ENCODE results near the gene SPNS2. TPM values are rescaled to one million over a fixed set of nuclear protein-coding genes. Genes with fewer than 3 reads are reported as not detected.
A peak's percentile ranks its signal among the peaks of the same experiment; 100 is the strongest.

Gene SPNS2
- total RNA-seq, 1 experiment from 2014 or later, result 0.33 TPM

DNA sequence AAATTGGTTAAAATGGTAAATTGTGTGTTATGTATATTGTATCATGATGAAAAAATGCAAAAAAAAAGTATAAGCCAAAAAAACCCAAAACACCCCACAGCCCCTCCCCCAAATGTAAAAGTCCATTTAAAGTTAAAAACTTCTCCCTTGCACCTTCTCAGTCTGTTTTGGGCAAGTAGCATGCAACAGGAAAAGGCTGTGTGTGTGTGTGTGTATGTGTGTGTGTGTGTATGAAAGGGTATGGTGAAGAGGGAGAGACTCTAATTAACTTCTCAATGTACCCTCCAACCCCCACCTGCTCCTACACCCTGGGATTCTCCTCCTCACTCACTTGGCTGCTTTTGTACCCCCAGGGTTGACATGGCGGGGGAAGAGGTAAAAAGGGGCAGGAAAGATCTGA is 70.9 kb downstream of the SPNS2 start:
- Histone ChIP-seq H4K8ac (replicated peaks; ENCODE audit: insufficient read length, low read depth, low read length) (no peak overlapping the region), H3K79me2 (ENCODE audit: insufficient read depth, low read length) (no peaks in the 10 kb centered on the region), H3K14ac (ENCODE audit: insufficient read depth, low read length) (no peak overlapping the region), H3K27ac (ENCODE audit: insufficient read length, low read depth, low read length) (no peak overlapping the region), H2AK5ac (ENCODE audit: insufficient read length, low read length) (no peak overlapping the region), H2BK12ac (ENCODE audit: insufficient read length, low read depth, low read length) (no peak overlapping the region), H3K23ac (ENCODE audit: insufficient read length, low read depth, low read length) (no peak overlapping the region), H4K91ac (ENCODE audit: insufficient read length, low read depth, low read length) (no peak overlapping the region), H2BK15ac (ENCODE audit: low read depth, low read length) (no peak overlapping the region), H3K4me1 (ENCODE audit: insufficient read depth, low read length) (no peaks in the 10 kb centered on the region), H2BK5ac (ENCODE audit: insufficient read length, low read length) (no peak overlapping the region), H4K20me1 (ENCODE audit: control insufficient read depth, insufficient read depth, insufficient read length) (no peaks in the 10 kb centered on the region), H3T11ph (ENCODE audit: low read length) (no peak overlapping the region), H3K18ac (ENCODE audit: insufficient read length, low read depth, low read length) (no peak overlapping the region), H3K4me2 (ENCODE audit: insufficient read depth, insufficient read length, low read length) (no peak overlapping the region), H3K23me2 (ENCODE audit: insufficient read length, low read depth, low read length, poor library complexity, severe bottlenecking) (no peaks in the 10 kb centered on the region), H3K56ac (ENCODE audit: insufficient read length, low read depth, low read length) (no peak overlapping the region), H3K4ac (ENCODE audit: low read depth, low read length) (no peak overlapping the region), H2AFZ (ENCODE audit: low read length) (no peak overlapping the region), H4K5ac (ENCODE audit: insufficient read length, low read depth, low read length) (no peak overlapping the region), H3K27me3 (ENCODE audit: insufficient read depth, low read length) (no peaks in the 10 kb centered on the region), H2BK120ac (ENCODE audit: low read depth, low read length, poor library complexity, severe bottlenecking) (no peak overlapping the region), H3K9me3 (ENCODE audit: control insufficient read depth, low read depth, low read length) (no peaks in the 10 kb centered on the region), H2BK20ac (ENCODE audit: low read depth, low read length, poor library complexity, severe bottlenecking) (no peak overlapping the region), H3K9ac (ENCODE audit: extremely low read depth, insufficient read length, low read length) (no peak overlapping the region), H3K79me1 (ENCODE audit: insufficient read depth, low read depth, low read length, poor library complexity, severe bottlenecking) (no peaks in the 10 kb centered on the region)
- Mint-ChIP-seq H3K4me1 (peaks cover 31 to 34% of the 10 kb centered on the region in 2 experiments), H3K4me3 (no peak overlapping the region), H3K27me3 (ENCODE audit: low read depth) (peaks cover 7% of the 10 kb centered on the region), H3K36me3 (ENCODE audit: insufficient read depth in 1 of 3, low read depth in 3 of 3) (no peaks in the 10 kb centered on the region), H3K27ac (peak overlapping the region; percentile 19 to 57 (median 31); a peak in 3 of 7 replicates), H3K9me3 (no peaks in the 10 kb centered on the region; a peak in 1 of 5 replicates)
- no CpG with 5 or more reads among the region's 1 CpG for WGBS (ENCODE audit: extremely low coverage, insufficient read length, low lambda C conversion rate)
- TF ChIP-seq, protein P1, sequence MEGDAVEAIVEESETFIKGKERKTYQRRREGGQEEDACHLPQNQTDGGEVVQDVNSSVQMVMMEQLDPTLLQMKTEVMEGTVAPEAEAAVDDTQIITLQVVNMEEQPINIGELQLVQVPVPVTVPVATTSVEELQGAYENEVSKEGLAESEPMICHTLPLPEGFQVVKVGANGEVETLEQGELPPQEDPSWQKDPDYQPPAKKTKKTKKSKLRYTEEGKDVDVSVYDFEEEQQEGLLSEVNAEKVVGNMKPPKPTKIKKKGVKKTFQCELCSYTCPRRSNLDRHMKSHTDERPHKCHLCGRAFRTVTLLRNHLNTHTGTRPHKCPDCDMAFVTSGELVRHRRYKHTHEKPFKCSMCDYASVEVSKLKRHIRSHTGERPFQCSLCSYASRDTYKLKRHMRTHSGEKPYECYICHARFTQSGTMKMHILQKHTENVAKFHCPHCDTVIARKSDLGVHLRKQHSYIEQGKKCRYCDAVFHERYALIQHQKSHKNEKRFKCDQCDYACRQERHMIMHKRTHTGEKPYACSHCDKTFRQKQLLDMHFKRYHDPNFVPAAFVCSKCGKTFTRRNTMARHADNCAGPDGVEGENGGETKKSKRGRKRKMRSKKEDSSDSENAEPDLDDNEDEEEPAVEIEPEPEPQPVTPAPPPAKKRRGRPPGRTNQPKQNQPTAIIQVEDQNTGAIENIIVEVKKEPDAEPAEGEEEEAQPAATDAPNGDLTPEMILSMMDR (conservative IDR thresholded peaks at IDR 0.05), result no peak
- DNase-seq, result no peak
